HepG2 (cell line): ENCODE results near the gene NAALADL1.

ENCODE experiments used
- KDM1A ChIP-seq: IDR thresholded peaks from 2 replicates; pipeline ENCODE4 v1.6.1; 2016; ENCODE audit warnings: missing compliant biosample characterization
- KLF11 ChIP-seq: IDR thresholded peaks from 2 replicates; pipeline ENCODE4 v1.6.1; 2016; ENCODE audit warnings: missing compliant biosample characterization
- NR1H2 ChIP-seq: sonication (generic); formaldehyde crosslinking; IDR thresholded peaks from 2 replicates; pipeline ENCODE4 v1.8.1; 2022; ENCODE audit warnings: low read depth, missing genetic modification reagents, borderline replicate concordance
- TF ChIP-seq, protein P1 (sequence below): sonication (generic); formaldehyde crosslinking; IDR thresholded peaks from 2 replicates; pipeline ENCODE4 v1.5.1; 2020; ENCODE audit warnings: mild to moderate bottlenecking, missing genetic modification reagents, moderate library complexity

DNA sequence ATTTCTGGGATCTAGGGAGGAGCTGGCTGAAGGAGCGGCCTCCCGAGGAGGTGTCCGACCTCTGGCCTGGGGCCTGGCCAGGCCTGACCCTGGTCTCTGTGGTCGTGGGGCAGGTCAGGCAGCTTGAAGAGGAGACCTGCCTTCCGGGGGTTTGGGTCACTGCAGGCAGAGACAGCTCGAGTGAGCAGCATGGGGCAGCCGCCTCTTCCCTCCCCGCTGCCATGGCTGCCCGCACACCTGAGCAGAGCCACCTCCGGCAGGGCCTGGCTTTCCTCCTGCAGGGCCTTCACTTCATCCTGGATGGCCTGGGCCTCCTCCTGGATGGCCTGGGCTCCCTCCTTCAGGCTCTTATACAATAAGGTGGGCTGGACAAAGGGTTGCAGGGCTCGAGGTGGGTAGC is 8.0 kb upstream of the NAALADL1 start:
- TF ChIP-seq NR1H2 (CRISPR knock-in tag) = no peak
- no peak for TF ChIP-seq KLF11 (CRISPR knock-in tag)
- TF ChIP-seq KDM1A (CRISPR knock-in tag) = no peak
- TF ChIP-seq, protein P1, sequence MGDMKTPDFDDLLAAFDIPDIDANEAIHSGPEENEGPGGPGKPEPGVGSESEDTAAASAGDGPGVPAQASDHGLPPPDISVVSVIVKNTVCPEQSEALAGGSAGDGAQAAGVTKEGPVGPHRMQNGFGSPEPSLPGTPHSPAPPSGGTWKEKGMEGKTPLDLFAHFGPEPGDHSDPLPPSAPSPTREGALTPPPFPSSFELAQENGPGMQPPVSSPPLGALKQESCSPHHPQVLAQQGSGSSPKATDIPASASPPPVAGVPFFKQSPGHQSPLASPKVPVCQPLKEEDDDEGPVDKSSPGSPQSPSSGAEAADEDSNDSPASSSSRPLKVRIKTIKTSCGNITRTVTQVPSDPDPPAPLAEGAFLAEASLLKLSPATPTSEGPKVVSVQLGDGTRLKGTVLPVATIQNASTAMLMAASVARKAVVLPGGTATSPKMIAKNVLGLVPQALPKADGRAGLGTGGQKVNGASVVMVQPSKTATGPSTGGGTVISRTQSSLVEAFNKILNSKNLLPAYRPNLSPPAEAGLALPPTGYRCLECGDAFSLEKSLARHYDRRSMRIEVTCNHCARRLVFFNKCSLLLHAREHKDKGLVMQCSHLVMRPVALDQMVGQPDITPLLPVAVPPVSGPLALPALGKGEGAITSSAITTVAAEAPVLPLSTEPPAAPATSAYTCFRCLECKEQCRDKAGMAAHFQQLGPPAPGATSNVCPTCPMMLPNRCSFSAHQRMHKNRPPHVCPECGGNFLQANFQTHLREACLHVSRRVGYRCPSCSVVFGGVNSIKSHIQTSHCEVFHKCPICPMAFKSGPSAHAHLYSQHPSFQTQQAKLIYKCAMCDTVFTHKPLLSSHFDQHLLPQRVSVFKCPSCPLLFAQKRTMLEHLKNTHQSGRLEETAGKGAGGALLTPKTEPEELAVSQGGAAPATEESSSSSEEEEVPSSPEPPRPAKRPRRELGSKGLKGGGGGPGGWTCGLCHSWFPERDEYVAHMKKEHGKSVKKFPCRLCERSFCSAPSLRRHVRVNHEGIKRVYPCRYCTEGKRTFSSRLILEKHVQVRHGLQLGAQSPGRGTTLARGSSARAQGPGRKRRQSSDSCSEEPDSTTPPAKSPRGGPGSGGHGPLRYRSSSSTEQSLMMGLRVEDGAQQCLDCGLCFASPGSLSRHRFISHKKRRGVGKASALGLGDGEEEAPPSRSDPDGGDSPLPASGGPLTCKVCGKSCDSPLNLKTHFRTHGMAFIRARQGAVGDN (CRISPR knock-in tag) = peak; percentile 84
